Measurements from ENCODE around the gene ZDHHC7. TPM values are rescaled to one million over a fixed set of nuclear protein-coding genes. Genes with fewer than 3 reads are reported as not detected.

The ZDHHC7 gene
- total and polyA plus RNA-seq, 2 of the 8 experiments (the other 6 are each of a cell fraction or from before 2014, with no cell fraction given), result 40.5 to 56.3 TPM

- CTCF ChIA-PET (ENCODE audit: partially characterized antibody), result interaction anchor here (0.6 to 2.5 kb wide), 10 partner anchors 12 to 123 kb away, joined by 3 to 11 read pairs (median 4); partner anchors contain the start of gene CIBAR2
- Histone ChIP-seq H2BK20ac (ENCODE audit: low read length) (no peak overlapping the region), H3K4me3 (ENCODE audit: extremely low read depth in 1 of 4, insufficient read depth in 2 of 4, low read depth in 3 of 4, low read length in 4 of 4) (no peak overlapping the region), H3K4me1 (replicated peaks in 1 of 4; ENCODE audit: control insufficient read depth in 3 of 4, insufficient read depth in 4 of 4, low read length in 3 of 4) (no peaks in the 10 kb centered on the region), H3K18ac (ENCODE audit: extremely low read depth, low read length) (no peak overlapping the region), H3K27ac (ENCODE audit: low read depth, low read length) (no peak overlapping the region), H2BK120ac (replicated peaks; ENCODE audit: low read depth, low read length) (no peak overlapping the region), H2AK5ac (ENCODE audit: low read depth, low read length) (no peak overlapping the region), H3K56ac (replicated peaks; ENCODE audit: insufficient read length, low read depth, low read length) (no peak overlapping the region), H3K4ac (replicated peaks; ENCODE audit: insufficient read length, low read depth, low read length) (no peak overlapping the region), H3K27me3 (replicated peaks in 1 of 4; ENCODE audit: control insufficient read depth in 3 of 4, extremely low read depth in 1 of 4, insufficient read depth in 3 of 4, low read length in 3 of 4) (no peaks in the 10 kb centered on the region), H2BK15ac (ENCODE audit: low read length) (no peak overlapping the region), H4K20me1 (replicated peaks in 1 of 2; ENCODE audit: control insufficient read depth in 1 of 2, insufficient read depth in 2 of 2, low read length in 2 of 2) (peaks cover 0 to 11% of the 10 kb centered on the region in 2 experiments), H3K23ac (ENCODE audit: insufficient read length) (no peak overlapping the region), H2AFZ (ENCODE audit: low read length) (no peak overlapping the region), H3K9me3 (ENCODE audit: insufficient read depth in 2 of 2, low read depth in 1 of 2, low read length in 1 of 2) (no peaks in the 10 kb centered on the region), H4K91ac (replicated peaks; ENCODE audit: insufficient read length, low read length) (no peak overlapping the region), H4K8ac (ENCODE audit: extremely low read depth, insufficient read depth, low read length) (no peak overlapping the region), H3K4me2 (ENCODE audit: insufficient read depth in 1 of 2, low read depth in 2 of 2, low read length in 2 of 2) (no peak overlapping the region), H3K9ac (replicated peaks in 1 of 4; ENCODE audit: extremely low read depth in 1 of 4, low read depth in 3 of 4, low read length in 3 of 4) (no peak overlapping the region), H2BK5ac (ENCODE audit: low read depth, low read length) (no peak overlapping the region), H3K36me3 (ENCODE audit: control insufficient read depth in 2 of 4, insufficient read depth in 4 of 4, low read length in 3 of 4) (peaks cover 8 to 22% (median 10%) of the 10 kb centered on the region in 4 experiments; a peak in 7 of 8 replicates), H3K79me2 (ENCODE audit: control insufficient read depth in 1 of 2, insufficient read depth in 2 of 2, low read length in 2 of 2) (peaks cover 3 to 6% of the 10 kb centered on the region in 2 experiments; a peak in 2 of 4 replicates), H3K23me2 (ENCODE audit: low read depth, low read length) (no peaks in the 10 kb centered on the region), H3K79me1 (ENCODE audit: low read depth, low read length) (no peaks in the 10 kb centered on the region), H2BK12ac (ENCODE audit: low read depth, low read length) (no peak overlapping the region), H3K14ac (ENCODE audit: insufficient read length) (no peak overlapping the region), H4K5ac (ENCODE audit: insufficient read length, low read depth, low read length) (no peak overlapping the region)
- FAIRE-seq, result no peak
- no peak for DNase-seq (ENCODE audit: low read depth in 1 of 2, low spot score in 2 of 2)
- 92% methylated on average over 16 of the region's 16 CpGs; no CpG with 5 or more reads in 1 of the 2 experiments for WGBS, 2 experiments (ENCODE audit: extremely low coverage in 1 of 2, insufficient coverage in 1 of 2, insufficient read length in 1 of 2, insufficient replicate concordance in 2 of 2, low coverage in 1 of 2, low lambda C conversion rate in 2 of 2, missing lambda C conversion rate in 1 of 2)
- POLR2A ChIA-PET (ENCODE audit: partially characterized antibody), result no interaction called here
- no peak for TF ChIP-seq POLR2A (IDR thresholded peaks at IDR 0.05; ENCODE audit: control extremely low read depth in 1 of 2, low read depth in 2 of 2, low read length in 2 of 2)
- peak in 1 of 3 experiments; percentile 12; a peak in 1 of 4 replicates for TF ChIP-seq CTCF (IDR thresholded peaks at IDR 0.05; ENCODE audit: control extremely low read depth in 1 of 3, insufficient read depth in 1 of 3, low read depth in 1 of 3, low read length in 3 of 3)
- TF ChIP-seq EP300 (IDR thresholded peaks at IDR 0.05; ENCODE audit: borderline replicate concordance in 1 of 2, low read depth in 2 of 2, low read length in 2 of 2), result no peak
These were observed 22.8 kb downstream of the ZDHHC7 start for GRCh38 chr16:84988328-84989080.

Measured in H1 (cell line).